Panc1 (cell line): ENCODE results near the gene TRIM2. TPM values are rescaled to one million over a fixed set of nuclear protein-coding genes. Genes with fewer than 3 reads are reported as not detected.

Source experiments
- ATAC-seq: fragments of 200-7000 bp; cut with Tn5 transposase; 2 replicates; pipeline ENCODE4 v1.9.1; 2020; ENCODE audit warnings: mild to moderate bottlenecking, moderate library complexity
- BruUV-seq: library from RNA; stranded (reverse); fragments of 400-500 nt; replicated peaks from 2 replicates; lab custom pipeline; 2021; lab: Mats Ljungman, UMichigan
- CTCF ChIA-PET: fragments of 300-600 bp; sonication (Branson Sonifier 250); formaldehyde crosslinking; loops from one replicate; lab custom pipeline; 2022; ENCODE audit warnings: antibody characterized with exemption; lab: Charles Lee
- POLR2A ChIA-PET: fragments of 300-600 bp; sonication (Branson Sonifier 250); formaldehyde crosslinking; loops from one replicate; lab custom pipeline; 2022; ENCODE audit warnings: antibody characterized with exemption; lab: Charles Lee
- DNase-seq: peaks from one replicate; pipeline ENCODE4 v3.0.0-alpha.2; 2010; ENCODE audit warnings: low read depth, low spot score
- H3K27ac ChIP-seq: 2 replicates; pipeline ENCODE4 v1.5.1; 2011; ENCODE audit warnings: mild to moderate bottlenecking, low read length, inconsistent platforms
- H3K27me3 ChIP-seq: fragments of 200-500 bp; sonication (Bioruptor generic); 2 replicates; pipeline ENCODE4 v1.6.0; 2014; ENCODE audit warnings: low read length, inconsistent platforms; ENCODE audit not compliant: control insufficient read depth, insufficient read depth
- H3K36me3 ChIP-seq: fragments of 200-500 bp; sonication (Bioruptor generic); 2 replicates; pipeline ENCODE4 v1.5.1; 2014; ENCODE audit warnings: inconsistent platforms, mild to moderate bottlenecking, low read length, moderate library complexity; ENCODE audit not compliant: control insufficient read depth, insufficient read depth
- H3K4me1 ChIP-seq: 2 replicates; pipeline ENCODE4 v1.5.1; 2011; ENCODE audit warnings: inconsistent platforms, mild to moderate bottlenecking, low read length, moderate library complexity; ENCODE audit not compliant: control insufficient read depth, insufficient read depth
- H3K4me3 ChIP-seq, 2 experiments: 2 replicates each; pipeline ENCODE4 v1.5.1; 2011 to 2012; ENCODE audit warnings: low read depth in 2 of 2, low read length in 2 of 2, mild to moderate bottlenecking in 2 of 2, inconsistent platforms in 1 of 2, moderate library complexity in 1 of 2
- H3K9me3 ChIP-seq: fragments of 200-500 bp; sonication (Bioruptor generic); 2 replicates; pipeline ENCODE4 v1.5.1; 2014; ENCODE audit warnings: low read depth, mild to moderate bottlenecking, inconsistent platforms, low read length, moderate library complexity; ENCODE audit not compliant: control insufficient read depth, insufficient read depth
- CTCF ChIP-seq: fragments of 450-650 bp; IDR thresholded peaks from 2 replicates; pipeline ENCODE4 v1.5.1; 2017; ENCODE audit warnings: mild to moderate bottlenecking
- POLR2AphosphoS5 ChIP-seq: IDR thresholded peaks from 2 replicates; pipeline ENCODE4 v1.6.1; 2012; ENCODE audit warnings: mild to moderate bottlenecking, low read depth, low read length, moderate library complexity
- SIN3A ChIP-seq: IDR thresholded peaks from 2 replicates; pipeline ENCODE4 v1.6.1; 2012; ENCODE audit warnings: low read depth, mild to moderate bottlenecking, low read length, moderate library complexity, borderline replicate concordance; ENCODE audit not compliant: insufficient read depth
- TCF7L2 ChIP-seq: IDR thresholded peaks from 2 replicates; pipeline ENCODE4 v1.6.1; 2011; ENCODE audit warnings: mild to moderate bottlenecking, low read depth, low read length, inconsistent platforms
- in situ Hi-C: cut with HindIII; loops from 2 replicates; pipeline ENCODE4 v1.10.0; 2016; ENCODE audit warnings: low sequenced_read_pairs, low pct_unique_long_range_greater_than_20kb
- intact Hi-C: fragments of 100-400 bp; cut with micrococcal nuclease; formaldehyde crosslinking; loops from one replicate; pipeline ENCODE4 v1.10.0; 2022; ENCODE audit not compliant: unreplicated experiment
- total RNA-seq: library from RNA; stranded (reverse); gene quantifications from one replicate; pipeline ENCODE4 v1.2.1, GENCODE V29; 2021; ENCODE audit not compliant: unreplicated experiment
- TF ChIP-seq, protein P1 (sequence below), 2 experiments: IDR thresholded peaks; 2 replicates each; pipeline ENCODE4 v1.6.1; 2011 to 2012; ENCODE audit warnings: low read depth in 2 of 2, control low read depth in 1 of 2, low read length in 1 of 2, mild to moderate bottlenecking in 1 of 2, moderate library complexity in 1 of 2; ENCODE audit not compliant: insufficient read depth in 1 of 2

The TRIM2 gene
- total RNA-seq, 1 experiment from 2014 or later, result 18.9 TPM

GRCh38 chr4:153310793-153311192 is 106.5 kb downstream of the TRIM2 start:
- CTCF ChIA-PET, result interaction anchor here (0.6 kb wide), 1 partner anchor 204 kb away, joined by 3 read pairs; no protein-coding TSS in a partner anchor
- no peak overlapping the region for H3K27ac ChIP-seq
- in situ Hi-C loops (no loop called here), intact Hi-C loops (no loop called here)
- POLR2A ChIA-PET, result no interaction called here
- H3K4me3 ChIP-seq, result no peak overlapping the region
- no TSS peak for BruUV-seq
- H3K9me3 ChIP-seq, result no peaks in the 10 kb centered on the region
- no peaks in the 10 kb centered on the region for H3K4me1 ChIP-seq
- no peaks in the 10 kb centered on the region for H3K27me3 ChIP-seq
- DNase-seq (no peak), ATAC-seq (no peak)
- no peaks in the 10 kb centered on the region for H3K36me3 ChIP-seq
- no peak for TF ChIP-seq POLR2AphosphoS5
- TF ChIP-seq, protein P1, sequence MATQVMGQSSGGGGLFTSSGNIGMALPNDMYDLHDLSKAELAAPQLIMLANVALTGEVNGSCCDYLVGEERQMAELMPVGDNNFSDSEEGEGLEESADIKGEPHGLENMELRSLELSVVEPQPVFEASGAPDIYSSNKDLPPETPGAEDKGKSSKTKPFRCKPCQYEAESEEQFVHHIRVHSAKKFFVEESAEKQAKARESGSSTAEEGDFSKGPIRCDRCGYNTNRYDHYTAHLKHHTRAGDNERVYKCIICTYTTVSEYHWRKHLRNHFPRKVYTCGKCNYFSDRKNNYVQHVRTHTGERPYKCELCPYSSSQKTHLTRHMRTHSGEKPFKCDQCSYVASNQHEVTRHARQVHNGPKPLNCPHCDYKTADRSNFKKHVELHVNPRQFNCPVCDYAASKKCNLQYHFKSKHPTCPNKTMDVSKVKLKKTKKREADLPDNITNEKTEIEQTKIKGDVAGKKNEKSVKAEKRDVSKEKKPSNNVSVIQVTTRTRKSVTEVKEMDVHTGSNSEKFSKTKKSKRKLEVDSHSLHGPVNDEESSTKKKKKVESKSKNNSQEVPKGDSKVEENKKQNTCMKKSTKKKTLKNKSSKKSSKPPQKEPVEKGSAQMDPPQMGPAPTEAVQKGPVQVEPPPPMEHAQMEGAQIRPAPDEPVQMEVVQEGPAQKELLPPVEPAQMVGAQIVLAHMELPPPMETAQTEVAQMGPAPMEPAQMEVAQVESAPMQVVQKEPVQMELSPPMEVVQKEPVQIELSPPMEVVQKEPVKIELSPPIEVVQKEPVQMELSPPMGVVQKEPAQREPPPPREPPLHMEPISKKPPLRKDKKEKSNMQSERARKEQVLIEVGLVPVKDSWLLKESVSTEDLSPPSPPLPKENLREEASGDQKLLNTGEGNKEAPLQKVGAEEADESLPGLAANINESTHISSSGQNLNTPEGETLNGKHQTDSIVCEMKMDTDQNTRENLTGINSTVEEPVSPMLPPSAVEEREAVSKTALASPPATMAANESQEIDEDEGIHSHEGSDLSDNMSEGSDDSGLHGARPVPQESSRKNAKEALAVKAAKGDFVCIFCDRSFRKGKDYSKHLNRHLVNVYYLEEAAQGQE (IDR thresholded peaks at IDR 0.05; ENCODE audit: insufficient read depth in 1 of 2, low read depth in 2 of 2, low read length in 1 of 2), result no peak
- no peak for TF ChIP-seq SIN3A
- TF ChIP-seq TCF7L2, result no peak
- TF ChIP-seq CTCF, result no peak

DNA sequence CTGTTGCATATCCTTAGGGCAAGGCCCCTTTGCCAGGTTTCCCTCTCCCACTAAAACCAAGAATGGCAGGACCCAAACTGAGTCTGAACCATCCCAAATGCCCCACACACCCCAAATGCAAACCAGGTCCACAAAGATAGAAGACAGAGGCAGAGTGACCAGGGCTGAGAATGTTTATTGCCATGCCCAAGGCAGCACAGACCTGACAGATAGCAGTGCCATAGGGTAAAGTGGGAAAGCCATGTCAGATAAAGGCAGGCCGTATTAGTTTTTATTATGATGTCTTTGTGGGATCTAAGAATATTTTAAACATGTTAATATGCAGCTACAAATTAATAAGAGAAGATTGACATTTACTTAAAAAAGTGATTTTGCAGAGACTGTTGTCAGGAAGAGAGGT is 110.7 kb downstream of the TRIM2 start:
- TF ChIP-seq POLR2AphosphoS5, result no peak
- TF ChIP-seq CTCF, result no peak
- TF ChIP-seq, protein P1 (IDR thresholded peaks at IDR 0.05; ENCODE audit: insufficient read depth in 1 of 2, low read depth in 2 of 2, low read length in 1 of 2), result no peak
- in situ Hi-C loops (no loop called here), intact Hi-C loops (no loop called here)
- BruUV-seq, result no TSS peak
- ChIA-PET CTCF (no interaction called here), POLR2A (no interaction called here)
- Histone ChIP-seq H3K4me1 (no peaks in the 10 kb centered on the region), H3K4me3 (no peak overlapping the region), H3K9me3 (no peaks in the 10 kb centered on the region), H3K27ac (no peak overlapping the region), H3K36me3 (no peaks in the 10 kb centered on the region), H3K27me3 (no peaks in the 10 kb centered on the region)
- ATAC-seq, result no peak
- no peak for DNase-seq
